Neural cell (in vitro differentiated cells): Measurements from ENCODE around the gene MBNL2. TPM values are rescaled to one million over a fixed set of nuclear protein-coding genes. Genes with fewer than 3 reads are reported as not detected.

ENCODE experiments used
- H2AFZ ChIP-seq: fragments of 200-600, 300-800 bp; sonication (generic), shearing (Covaris generic); 2 replicates; pipeline ENCODE4 v1.6.0; 2014; ENCODE audit warnings: low read depth, mild to moderate bottlenecking, antibody characterized with exemption, low read length, moderate library complexity
- H3F3A ChIP-seq: fragments of 200-600 bp; shearing (Covaris generic); 2 replicates; pipeline ENCODE4 v1.6.1; 2016; ENCODE audit warnings: mild to moderate bottlenecking, moderate library complexity, mixed read lengths, antibody characterized with exemption, low read length; ENCODE audit not compliant: insufficient read depth, poor library complexity, severe bottlenecking
- H3K27ac ChIP-seq: fragments of 200-600, 300-800 bp; sonication (generic), shearing (Covaris generic); 2 replicates; pipeline ENCODE4 v1.5.1; 2014; ENCODE audit warnings: mild to moderate bottlenecking, low read length, moderate library complexity
- H3K27me3 ChIP-seq: fragments of 300-800, 200-600 bp; sonication (generic), shearing (Covaris generic); 2 replicates; pipeline ENCODE4 v1.6.0; 2014; ENCODE audit warnings: mild to moderate bottlenecking, low read depth, low read length, moderate library complexity; ENCODE audit not compliant: insufficient read depth
- H3K36me3 ChIP-seq: fragments of 300-800, 200-600 bp; sonication (generic), shearing (Covaris generic); 2 replicates; pipeline ENCODE4 v1.5.1; 2014; ENCODE audit warnings: mild to moderate bottlenecking, antibody characterized with exemption, low read length, moderate library complexity; ENCODE audit not compliant: insufficient read depth
- H3K4me2 ChIP-seq: fragments of 300-800, 200-600 bp; sonication (generic), shearing (Covaris generic); 2 replicates; pipeline ENCODE4 v1.6.0; 2014; ENCODE audit warnings: mild to moderate bottlenecking, low read length
- H3K4me3 ChIP-seq: fragments of 300-800, 200-600 bp; sonication (generic), shearing (Covaris generic); 2 replicates; pipeline ENCODE4 v1.5.1; 2014; ENCODE audit warnings: mild to moderate bottlenecking, low read length, moderate library complexity
- H3K79me2 ChIP-seq: fragments of 200-600 bp; shearing (Covaris generic); replicated peaks from 2 replicates; pipeline ENCODE4 v1.6.0; 2014; ENCODE audit warnings: mild to moderate bottlenecking, low read length, moderate library complexity; ENCODE audit not compliant: insufficient read depth
- H3K9ac ChIP-seq: fragments of 300-800, 200-600 bp; sonication (generic), shearing (Covaris generic); 2 replicates; pipeline ENCODE4 v1.6.1; 2016; ENCODE audit warnings: mild to moderate bottlenecking, low read length, mixed read lengths
- H3K9me2 ChIP-seq: fragments of 200-600 bp; shearing (Covaris generic); 2 replicates; pipeline ENCODE4 v1.6.1; 2016; ENCODE audit warnings: mild to moderate bottlenecking, low read length, mixed read lengths; ENCODE audit not compliant: insufficient read depth
- H3K9me3 ChIP-seq: fragments of 200-600, 300-800 bp; sonication (generic), shearing (Covaris generic); 2 replicates; pipeline ENCODE4 v1.6.1; 2016; ENCODE audit warnings: mild to moderate bottlenecking, mixed run types, low read length, moderate library complexity, mixed read lengths
- H4K20me1 ChIP-seq: fragments of 200-600 bp; shearing (Covaris generic); 2 replicates; pipeline ENCODE4 v1.6.1; 2016; ENCODE audit warnings: mild to moderate bottlenecking, mixed run types; ENCODE audit not compliant: insufficient read depth
- CTCF ChIP-seq: fragments of 450-650 bp; IDR thresholded peaks from 2 replicates; pipeline ENCODE4 v1.5.1; 2014; ENCODE audit warnings: antibody characterized with exemption, mild to moderate bottlenecking, moderate library complexity; ENCODE audit not compliant: poor library complexity, severe bottlenecking
- EP300 ChIP-seq: fragments of 450-650 bp; conservative IDR thresholded peaks from 2 replicates; pipeline ENCODE4 v1.6.1; 2014; ENCODE audit warnings: antibody characterized with exemption, mild to moderate bottlenecking, moderate library complexity; ENCODE audit not compliant: poor library complexity, severe bottlenecking
- EZH2 ChIP-seq: fragments of 200-600, 300-800 bp; shearing (Covaris generic), sonication (generic); IDR thresholded peaks from 2 replicates; pipeline ENCODE4 v1.6.1; 2014; ENCODE audit warnings: antibody characterized with exemption, low read length, borderline replicate concordance, mild to moderate bottlenecking; ENCODE audit not compliant: insufficient read depth, poor library complexity, severe bottlenecking
- MXI1 ChIP-seq: fragments of 450-650 bp; conservative IDR thresholded peaks from 2 replicates; pipeline ENCODE4 v1.6.1; 2014; ENCODE audit warnings: antibody characterized with exemption, mild to moderate bottlenecking; ENCODE audit not compliant: poor library complexity, severe bottlenecking
- POLR2AphosphoS5 ChIP-seq: IDR thresholded peaks from 2 replicates; pipeline ENCODE4 v1.6.1; 2012
- RAD21 ChIP-seq: fragments of 450-650 bp; conservative IDR thresholded peaks from 2 replicates; pipeline ENCODE4 v1.6.1; 2014; ENCODE audit warnings: antibody characterized with exemption, mild to moderate bottlenecking, moderate library complexity
- REST ChIP-seq: IDR thresholded peaks from 2 replicates; pipeline ENCODE4 v1.6.1; 2012; ENCODE audit warnings: borderline replicate concordance
- SMC3 ChIP-seq: fragments of 450-650 bp; conservative IDR thresholded peaks from 2 replicates; pipeline ENCODE4 v1.6.1; 2014; ENCODE audit warnings: antibody characterized with exemption, mild to moderate bottlenecking, moderate library complexity; ENCODE audit not compliant: poor library complexity
- TAF1 ChIP-seq: IDR thresholded peaks from 2 replicates; pipeline ENCODE4 v1.6.1; 2012; ENCODE audit warnings: low read depth
- polyA plus RNA-seq: library from polyadenylated mRNA; depleted of rRNA; stranded (reverse); fragments of >200 nt; gene quantifications from 2 replicates; pipeline ENCODE4 v1.2.3, GENCODE V29; 2014

MBNL2 gene
- polyA plus RNA-seq, 1 donor from 2014 or later, result 4.3 TPM

- Histone ChIP-seq H4K20me1 (no peaks in the 10 kb centered on the region), H3K27ac (no peak overlapping the region), H3K4me3 (no peak overlapping the region), H3F3A (no peaks in the 10 kb centered on the region), H3K36me3 (no peaks in the 10 kb centered on the region), H3K9me3 (no peaks in the 10 kb centered on the region), H3K9me2 (no peaks in the 10 kb centered on the region), H3K79me2 (no peaks in the 10 kb centered on the region), H3K9ac (no peak overlapping the region), H2AFZ (no peak overlapping the region), H3K4me2 (no peak overlapping the region), H3K27me3 (no peaks in the 10 kb centered on the region)
- no peak for TF ChIP-seq MXI1
- TF ChIP-seq CTCF, result no peak
- TF ChIP-seq POLR2AphosphoS5, result no peak
- no peak for TF ChIP-seq RAD21
- TF ChIP-seq EP300, result no peak
- TF ChIP-seq EZH2, result no peak
- no peak for TF ChIP-seq SMC3
- no peak for TF ChIP-seq REST
- no peak for TF ChIP-seq TAF1
These were observed 124.0 kb downstream of the MBNL2 start for GRCh38 chr13:97346097-97346496.

- H3K36me3 ChIP-seq, result no peaks in the 10 kb centered on the region
- no peaks in the 10 kb centered on the region for H3K27me3 ChIP-seq
- H4K20me1 ChIP-seq, result no peaks in the 10 kb centered on the region
- no peak for TF ChIP-seq RAD21
- TF ChIP-seq EZH2, result no peak
- no peak for TF ChIP-seq POLR2AphosphoS5
- TF ChIP-seq MXI1, result no peak
- no peak for TF ChIP-seq EP300
- TF ChIP-seq CTCF, result no peak
- no peak for TF ChIP-seq TAF1
- no peak for TF ChIP-seq REST
- TF ChIP-seq SMC3, result no peak
- H3K9ac ChIP-seq, result no peak overlapping the region
- H3K27ac ChIP-seq, result no peak overlapping the region
- no peaks in the 10 kb centered on the region for H3K9me2 ChIP-seq
- no peaks in the 10 kb centered on the region for H3K79me2 ChIP-seq
- no peak overlapping the region for H2AFZ ChIP-seq
- no peak overlapping the region for H3K4me3 ChIP-seq
- no peak overlapping the region for H3K4me2 ChIP-seq
- no peaks in the 10 kb centered on the region for H3K9me3 ChIP-seq
- H3F3A ChIP-seq, result no peaks in the 10 kb centered on the region
These were observed 124.6 kb downstream of the MBNL2 start for GRCh38 chr13:97346561-97347254.
